T-helper 22 cell (primary cell): Measurements from ENCODE around the gene FTO.

Source experiments
- DNase-seq: peaks from one replicate; pipeline ENCODE4 v3.0.0-alpha.2; 2020; ENCODE audit warnings: low read depth

Gene FTO

DNA sequence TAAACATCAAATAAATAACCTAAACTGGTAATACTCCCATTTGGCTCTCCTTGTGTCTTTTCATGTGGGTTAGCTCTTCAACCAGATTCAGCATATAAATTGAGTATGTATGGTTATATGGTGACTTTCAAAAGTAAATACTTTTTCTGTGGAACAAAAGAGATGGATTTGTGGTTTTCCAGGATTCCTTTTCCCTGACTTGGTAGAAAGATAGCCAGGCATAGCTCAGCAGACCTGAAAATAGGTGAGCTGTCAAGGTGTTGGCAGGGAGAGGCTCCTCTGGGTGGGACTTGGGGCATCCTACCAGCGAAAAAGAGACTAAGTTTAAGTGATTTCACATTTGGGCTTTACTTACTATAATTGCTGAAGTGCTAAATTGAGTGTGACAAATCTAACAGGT, 80.3 kb downstream of the FTO start:
- DNase-seq, result no peak

DNA sequence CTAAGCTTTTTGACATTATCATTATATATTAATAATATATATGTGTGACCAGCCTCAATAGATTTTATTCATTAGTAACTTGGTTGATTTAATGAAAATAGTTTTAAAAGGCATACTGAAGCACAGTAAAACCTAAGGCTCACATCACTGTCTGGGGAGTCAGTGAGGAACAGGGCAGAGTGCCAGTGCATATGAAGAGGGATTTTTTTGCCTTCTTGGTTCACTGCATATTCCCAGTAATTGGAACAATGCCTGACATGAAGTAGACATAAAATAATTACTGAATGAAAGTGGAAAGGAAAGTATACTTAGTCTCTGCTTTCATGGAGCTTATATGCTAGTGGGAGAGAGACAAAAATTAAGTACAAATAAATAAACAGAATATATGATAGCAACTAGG, 81.1 kb downstream of the FTO start:
- DNase-seq, result no peak

DNA sequence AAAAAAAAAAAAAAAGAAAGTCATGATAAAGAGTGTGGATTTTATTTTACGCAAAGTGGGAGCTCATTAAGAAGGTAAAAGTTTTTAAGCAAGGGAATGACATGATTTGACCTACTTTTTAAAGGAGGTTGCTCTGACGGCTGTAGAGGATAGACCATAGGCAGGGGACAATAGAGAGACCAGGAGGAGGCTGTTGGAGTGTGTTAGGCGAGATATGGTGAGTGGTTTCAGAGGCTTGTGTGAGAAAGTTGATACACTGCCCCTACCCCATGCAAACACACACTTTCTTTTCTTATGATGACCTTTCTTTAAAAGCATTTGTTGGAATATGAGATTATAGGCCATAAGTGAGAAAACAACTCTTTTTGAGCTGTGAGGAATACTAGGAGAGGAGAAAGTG, 82.0 kb downstream of the FTO start:
- no peak for DNase-seq

DNA sequence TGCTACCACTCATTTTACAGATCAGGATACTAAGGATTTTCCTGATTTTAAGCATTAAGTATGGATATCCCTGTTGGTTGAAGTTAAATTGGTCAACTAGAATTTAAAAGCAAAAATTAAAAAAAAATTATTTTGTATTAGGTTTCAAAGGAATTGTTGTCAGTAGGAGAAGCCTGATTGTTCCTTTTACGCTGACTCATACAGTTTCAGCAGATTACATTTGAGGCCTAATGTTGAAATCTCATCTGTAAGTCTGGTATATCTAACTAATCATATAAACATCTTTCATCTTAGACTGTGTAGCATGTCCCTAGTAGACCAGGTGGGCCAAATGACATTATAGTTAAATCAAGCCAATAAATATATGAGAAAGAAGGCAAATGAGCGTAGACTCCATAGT, 83.5 kb downstream of the FTO start:
- no peak for DNase-seq

DNA sequence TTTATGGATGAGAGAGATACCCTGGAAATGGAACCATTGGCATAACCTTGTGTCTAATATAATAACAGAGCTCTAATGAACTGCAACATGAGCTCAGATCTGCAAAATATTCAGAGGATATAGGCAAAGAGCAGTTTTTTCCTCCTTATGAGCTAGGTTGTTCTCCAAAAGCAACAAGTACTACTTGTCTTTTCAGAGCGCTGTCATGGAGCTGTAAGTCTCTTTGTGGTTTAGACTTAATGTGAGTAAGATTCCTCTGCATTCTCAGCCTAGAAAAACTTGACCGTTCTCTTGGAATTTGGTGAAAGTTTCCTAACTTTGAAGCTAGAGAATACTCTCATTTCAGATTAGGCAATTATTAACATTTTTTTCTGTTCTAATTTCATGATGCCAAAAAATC, 85.2 kb downstream of the FTO start:
- DNase-seq, result no peak

DNA sequence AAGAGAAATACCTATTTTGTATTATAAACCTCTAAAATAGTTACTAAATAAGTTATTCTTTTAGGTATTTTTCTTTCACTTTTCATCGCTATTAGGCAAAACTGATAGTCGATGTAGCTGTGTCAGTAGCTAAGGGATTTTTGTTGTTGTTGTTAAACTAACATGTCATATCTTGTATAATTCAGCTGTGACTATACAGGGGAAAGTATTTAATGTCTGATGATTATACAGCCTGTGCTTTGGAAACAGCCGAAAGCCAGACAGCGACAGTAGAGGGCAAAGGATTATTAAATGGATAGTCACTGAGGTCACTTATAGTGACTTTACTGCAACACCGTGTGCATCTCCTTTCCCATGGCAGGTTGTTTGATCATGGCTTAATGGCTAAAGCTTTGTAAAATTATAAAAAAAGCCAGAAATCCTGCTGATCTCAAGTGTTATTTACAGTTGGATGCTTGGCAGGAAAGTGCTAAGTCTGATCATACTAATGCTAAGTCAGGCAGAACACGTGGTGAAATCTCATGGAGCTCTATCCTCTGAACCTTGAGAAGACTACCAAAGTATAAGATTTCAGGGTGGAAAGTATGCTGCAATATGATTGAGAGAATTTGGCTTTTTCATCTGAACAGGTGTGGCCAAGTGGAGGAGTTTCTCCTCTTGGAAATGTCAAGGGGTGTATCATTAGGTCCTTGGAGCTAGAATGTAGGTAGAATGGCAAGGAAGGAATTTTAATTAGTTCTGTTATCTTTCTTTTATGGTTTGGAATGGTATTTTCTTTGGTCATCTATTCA, 88.4 kb downstream of the FTO start:
- DNase-seq, result no peak

DNA sequence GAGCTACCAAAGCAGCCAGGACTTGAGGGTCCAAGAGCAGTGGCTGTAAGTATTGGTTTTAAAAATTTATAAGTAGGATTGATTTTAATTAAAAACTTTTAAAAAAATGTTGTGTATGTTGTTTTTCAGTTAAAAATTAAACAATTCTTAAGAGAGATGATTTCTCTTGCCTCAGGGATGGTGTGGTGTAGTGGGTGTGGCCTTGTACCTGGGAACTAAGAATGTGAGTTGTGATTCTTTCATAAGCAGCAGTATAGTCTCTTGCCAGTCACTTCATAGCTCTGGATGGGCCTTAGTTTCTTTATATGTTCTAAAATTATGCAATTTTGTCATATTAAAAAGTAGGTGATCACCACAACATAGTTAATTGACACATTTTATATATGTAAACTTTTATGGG, 99.5 kb downstream of the FTO start:
- no peak for DNase-seq

DNA sequence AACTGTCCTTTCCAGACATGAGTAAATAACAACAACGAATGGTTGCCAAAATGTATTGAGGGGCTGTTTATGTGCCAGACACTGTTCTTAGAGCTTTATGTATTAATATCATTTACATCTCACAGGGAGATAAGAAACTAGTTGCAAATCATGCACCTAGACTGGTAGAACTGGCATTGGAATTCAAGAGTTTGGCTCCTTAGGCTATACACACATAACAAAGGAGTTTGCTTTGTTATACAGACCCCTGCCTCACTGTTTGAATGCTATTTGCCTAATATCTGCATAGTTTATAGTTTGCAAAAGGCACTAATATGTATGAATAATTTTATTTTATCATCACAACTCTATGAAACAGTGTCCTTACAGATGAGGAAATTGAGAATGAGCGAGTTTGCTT, 100.0 kb downstream of the FTO start:
- DNase-seq, result no peak

DNA sequence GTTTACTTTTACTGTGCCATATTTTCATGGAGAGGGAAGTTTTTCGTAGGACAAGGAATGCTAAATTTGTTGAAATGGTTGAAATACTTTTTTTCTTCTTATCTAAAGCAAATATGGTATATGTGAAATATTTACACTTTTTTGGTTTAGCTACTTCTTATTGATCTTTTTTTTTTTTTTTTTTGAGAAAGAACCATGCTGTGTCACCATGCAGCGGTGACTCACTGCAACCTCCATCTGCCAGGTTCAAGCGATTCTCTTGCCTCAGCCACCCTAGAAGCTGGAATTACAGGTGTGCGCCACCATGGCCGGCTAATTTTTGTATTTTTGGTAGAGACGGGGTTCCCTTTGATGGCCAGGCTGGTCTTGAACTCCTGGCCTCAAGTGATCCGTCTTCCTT, 100.5 kb downstream of the FTO start:
- DNase-seq, result no peak

DNA sequence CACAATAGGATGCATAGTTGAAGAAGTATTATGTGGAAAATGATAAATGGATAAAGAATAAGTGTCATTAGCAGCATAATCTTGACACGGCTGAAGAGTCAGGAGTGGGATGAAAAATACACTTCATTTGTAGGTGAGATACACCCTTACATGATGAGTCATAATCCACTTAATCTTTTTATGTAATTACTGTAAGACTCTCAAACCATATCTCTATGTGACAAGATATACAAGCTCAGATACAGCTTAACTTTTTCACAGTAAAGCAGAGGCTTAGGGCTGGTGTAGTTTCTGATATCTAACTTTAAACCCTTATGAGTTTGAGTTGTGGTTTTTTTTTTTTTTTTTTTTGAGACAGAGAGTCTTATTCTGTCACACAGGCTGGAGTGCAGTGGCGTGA, 101.2 kb downstream of the FTO start:
- no peak for DNase-seq

DNA sequence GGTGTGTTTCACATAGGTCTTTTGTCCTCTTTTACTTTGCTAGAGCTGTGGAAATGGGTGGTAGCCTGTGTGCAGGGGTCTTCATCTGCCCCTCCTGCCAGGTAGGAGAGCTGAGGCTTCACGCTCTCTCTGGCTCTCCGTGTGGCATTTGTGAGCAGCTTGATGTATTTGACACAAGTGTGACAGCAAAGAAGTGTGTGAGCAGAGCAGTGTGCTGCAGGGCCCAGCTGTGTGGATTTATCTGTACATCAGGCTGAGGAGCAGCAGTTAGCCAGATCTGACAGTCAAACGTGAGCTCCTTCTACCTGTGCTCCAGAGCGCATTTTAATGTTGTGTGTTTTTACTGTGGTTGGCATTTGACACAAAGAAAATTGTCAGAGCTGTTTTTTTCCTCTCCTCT, 101.8 kb downstream of the FTO start:
- no peak for DNase-seq

DNA sequence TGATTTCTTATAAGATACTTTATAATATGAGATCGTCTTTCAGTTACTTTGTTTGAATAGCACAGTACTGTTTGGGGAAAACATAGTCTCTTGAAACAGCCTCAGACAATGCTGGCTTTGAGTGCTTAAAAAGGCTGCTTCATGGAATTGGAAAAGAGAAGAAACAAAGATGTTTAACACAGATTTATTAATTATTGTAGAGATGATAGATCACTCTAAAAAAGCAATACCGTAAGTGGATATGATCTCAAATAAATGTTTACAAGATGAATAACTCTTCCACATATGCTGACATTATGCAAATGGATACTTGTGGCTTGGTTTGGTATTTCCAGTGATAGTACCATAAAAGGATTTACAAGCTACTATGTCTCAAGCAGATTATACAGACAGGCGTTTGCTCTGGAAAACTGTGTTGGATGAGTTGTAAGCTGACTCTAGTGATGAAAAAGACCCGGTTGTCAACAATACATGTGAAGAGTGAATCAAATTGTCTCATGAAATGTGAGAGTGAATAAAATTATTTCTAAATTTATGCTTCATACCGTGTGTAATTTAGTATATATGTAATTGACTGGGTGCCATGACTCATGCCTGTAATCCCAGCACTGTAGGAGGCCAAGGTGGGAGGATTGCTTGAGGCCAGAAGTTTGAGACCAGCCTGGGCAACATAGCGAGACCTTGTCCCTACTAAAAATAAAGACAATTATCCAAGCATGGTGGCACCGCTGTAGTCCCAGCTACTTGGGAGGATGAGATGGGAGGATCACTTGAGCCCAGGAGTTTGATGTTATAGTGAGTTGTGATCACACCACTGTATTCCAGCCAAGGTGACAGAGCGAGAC, 105.4 kb downstream of the FTO start:
- DNase-seq, result no peak

DNA sequence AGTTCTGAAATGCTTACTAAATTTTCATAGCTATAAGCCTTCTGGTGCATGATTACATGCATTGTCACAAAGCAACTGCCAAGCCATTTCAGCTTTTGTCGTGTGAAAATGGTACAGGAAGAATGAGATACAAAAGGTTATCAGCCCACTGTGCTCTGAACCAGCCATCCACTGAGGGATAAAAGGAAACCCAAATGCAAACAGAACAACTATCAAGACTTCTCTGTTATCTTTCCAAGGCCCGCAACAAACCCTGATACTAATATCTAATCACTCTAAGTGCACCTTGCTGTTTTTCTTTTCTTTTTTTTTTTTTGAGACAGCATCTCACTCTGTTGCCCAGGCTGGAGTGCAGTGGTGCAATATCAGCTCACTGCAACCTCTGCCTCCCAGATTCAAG, 109.0 kb downstream of the FTO start:
- DNase-seq, result no peak

DNA sequence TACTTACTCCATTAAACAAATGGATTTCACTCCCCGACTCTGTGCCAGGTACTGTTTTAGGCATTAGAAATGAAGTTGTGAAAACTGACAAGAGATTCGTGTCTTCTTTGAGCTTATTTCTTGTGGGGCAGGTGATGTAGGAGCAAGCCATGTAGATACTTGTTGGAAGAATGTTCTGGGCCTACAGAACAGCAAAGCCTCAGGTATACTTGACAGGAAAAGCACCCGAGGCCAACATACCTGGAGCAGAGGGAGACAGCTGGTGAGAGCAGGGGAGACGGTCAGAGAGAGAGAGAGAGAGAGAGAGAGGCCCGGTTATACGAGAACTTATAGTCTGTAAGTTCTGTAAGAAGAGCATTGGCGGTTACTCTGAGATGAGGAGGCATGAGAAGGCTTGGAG, 110.8 kb downstream of the FTO start:
- no peak for DNase-seq

DNA sequence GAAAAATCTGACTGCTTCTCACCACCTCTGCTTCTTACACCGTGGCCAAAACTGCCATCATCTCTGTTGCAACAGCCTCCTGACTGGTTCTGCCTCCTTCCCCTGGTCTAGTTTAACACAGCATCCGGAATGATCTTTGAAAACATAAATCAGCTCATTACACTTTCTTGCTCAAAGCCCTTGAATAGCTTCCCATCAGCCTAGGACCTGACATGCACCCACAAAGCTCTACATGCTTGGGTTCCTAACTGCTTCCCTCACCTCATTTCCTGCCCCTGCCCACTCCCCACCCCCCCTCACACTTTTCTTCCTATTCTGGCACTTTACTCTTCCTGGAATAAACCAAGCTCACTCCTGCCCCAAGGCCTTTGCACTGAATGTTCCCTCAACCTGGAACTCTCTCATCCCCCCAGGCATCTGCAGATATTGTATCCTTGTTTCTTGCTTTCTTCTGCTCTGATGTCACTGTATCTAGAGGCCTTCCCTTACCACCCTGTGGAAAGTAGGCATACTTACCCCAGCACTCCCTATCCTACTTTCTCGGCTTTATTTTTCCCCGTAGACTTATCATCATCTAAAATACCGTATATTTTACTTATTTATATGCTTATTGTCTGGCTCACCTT, 112.4 kb downstream of the FTO start:
- DNase-seq, result no peak

DNA sequence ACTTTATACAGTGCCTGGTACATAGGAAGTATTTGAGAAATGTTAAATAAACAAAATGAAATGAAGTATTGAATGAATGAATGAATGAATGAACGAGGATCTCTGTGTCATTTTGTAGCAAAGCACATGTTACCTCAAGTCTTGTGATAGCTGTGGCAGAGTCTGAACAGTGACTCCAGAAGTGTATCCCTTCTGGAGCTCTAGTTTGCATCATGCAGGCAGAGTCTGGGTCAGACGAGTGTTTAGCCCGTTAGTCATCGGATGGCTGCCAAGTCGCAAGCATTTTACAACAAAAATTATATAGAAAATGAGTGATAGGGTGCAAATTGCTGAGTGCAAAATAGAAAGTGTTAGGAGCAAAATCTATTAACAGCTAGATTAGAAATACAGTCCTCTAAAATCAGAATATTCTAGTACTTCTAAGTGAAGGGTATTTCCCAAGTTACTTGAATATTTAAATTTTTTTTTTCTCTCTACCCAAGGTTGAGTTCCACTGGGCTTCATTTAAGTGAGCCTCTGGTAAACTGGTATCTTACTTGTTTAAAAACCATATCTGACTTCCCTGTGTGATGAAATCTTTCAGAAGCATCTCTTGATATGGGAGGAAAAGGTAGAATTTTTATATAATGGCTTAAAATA, 113.3 kb downstream of the FTO start:
- DNase-seq, result no peak

DNA sequence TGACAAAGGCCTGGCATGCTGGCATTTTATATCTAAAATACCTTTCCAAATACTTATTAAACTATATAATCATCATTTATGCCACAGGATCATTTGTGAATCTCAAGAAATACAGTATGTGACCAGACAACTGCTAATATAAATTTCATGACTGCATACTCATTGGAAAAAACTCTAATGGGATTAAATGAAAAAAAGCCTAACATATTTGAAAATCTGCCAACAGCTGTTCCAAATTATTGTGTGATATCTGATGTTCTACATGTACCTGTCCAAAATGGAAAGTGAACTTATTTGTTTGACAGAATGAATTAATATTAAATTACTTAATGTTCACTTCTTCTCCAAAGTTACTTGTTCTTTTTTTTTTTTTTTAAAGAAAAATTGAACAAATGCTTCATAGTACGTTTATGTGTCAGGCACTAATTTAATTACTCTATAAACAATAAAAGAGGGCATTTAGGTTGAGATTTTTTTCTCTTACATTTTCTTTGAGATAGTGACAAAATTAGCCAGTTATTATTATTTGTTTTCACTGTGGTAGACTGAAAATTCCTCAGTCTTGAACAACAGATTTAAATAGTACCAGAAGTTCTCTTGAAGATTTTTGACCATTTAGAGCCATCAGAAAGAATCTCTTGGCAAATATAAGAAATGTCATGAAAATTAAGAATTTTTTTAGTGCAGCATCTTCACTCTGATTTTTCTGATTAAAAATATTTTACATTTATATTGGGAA, 114.0 kb downstream of the FTO start:
- DNase-seq, result no peak

DNA sequence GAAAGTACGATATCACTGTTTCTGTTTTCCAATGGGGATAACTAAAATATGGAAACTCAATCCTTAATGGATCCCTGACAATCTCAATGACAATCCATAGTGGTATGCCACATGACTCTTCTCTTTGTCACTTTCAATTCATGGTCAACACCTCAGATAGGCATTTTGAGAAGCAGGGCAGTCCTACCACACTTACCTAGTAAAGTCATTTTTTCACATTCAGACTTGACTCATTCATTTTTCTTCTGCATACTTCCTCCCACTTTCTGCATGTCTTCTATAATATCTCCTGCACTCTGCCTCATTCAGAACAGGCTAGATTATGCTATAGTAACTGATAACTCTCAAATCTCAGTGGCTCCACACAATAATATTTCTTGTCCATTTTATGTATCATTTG, 117.5 kb downstream of the FTO start:
- DNase-seq, result no peak

DNA sequence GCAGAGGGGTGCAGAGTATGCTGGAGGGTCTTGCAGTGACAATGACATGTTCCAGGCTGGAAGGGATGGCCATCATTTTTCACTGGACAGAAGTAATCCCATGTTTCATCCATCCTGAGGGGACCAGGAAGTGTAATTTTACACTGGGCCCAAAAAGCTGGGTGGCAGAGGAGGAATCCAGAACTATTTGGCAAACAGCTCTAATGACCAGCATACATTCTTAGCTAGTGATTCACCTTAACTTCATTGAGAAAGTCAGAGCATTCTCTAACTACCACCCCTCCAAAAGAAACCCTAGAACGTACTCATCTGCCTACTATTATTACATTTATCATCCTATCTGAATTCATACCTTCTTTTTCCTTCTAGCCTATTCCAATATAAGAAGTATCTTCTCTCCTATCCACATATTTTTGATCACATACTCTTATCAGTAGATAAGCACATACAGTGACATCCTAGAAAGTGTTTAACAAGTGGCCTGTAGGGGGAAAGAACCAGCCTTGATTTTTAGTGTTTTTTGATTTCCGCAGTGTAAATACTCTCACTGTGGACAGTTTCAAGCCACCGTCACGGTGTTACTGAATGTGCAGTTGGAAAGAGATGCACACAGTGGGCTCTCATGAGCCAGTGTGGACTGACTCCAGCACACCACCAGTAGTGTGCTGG, 118.1 kb downstream of the FTO start:
- no peak for DNase-seq

DNA sequence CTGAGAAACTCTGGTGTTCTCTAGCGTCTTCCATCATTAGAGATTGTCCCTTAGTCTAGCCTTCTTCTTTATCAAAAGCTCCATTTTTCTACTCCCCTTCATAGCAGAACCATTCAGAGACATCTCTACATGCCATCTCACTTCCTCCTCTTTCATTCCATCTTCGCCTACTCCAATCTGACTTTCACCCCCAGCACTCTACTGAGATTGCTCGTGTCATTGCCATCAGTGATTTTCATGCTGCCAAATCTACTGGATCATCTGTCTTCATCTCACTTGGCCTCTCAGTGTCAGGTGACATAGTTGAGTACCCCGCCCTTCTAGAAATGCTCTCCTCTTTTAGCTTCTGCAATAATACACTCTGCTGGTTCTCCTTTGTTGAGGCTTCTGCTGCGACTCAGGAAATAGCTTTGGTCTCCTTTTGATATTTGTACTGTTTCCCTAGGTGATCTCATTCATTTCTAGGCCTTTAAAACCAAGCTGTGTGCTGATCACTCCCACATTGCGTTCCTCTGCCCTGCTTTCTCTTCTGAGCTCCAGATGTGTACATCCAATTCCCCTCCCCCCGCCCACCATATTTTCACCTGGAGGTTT, 119.1 kb downstream of the FTO start:
- no peak for DNase-seq

DNA sequence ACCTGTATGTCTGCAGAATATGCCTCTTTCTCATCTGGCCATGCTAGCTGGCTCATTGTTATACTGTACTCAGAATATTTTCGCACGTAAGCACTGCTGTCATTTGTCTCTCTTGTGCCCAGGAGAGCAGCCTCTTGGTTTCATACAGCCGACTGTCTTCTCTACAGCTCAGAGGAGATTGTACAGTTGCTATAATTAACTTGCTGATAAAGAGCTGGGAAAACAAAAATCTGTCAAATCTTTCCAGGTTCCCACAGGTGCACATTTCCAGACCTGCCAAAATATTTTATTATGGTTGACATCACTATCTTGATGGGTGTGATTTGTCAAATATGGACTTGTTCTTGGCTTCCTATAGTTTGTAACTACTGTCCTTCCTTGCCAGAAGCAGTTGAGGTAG, 122.7 kb downstream of the FTO start:
- no peak for DNase-seq
